Dermis blood vessel endothelial cell (primary cell): ENCODE data around the gene FBXO36. TPM values are rescaled to one million over a fixed set of nuclear protein-coding genes. Genes with fewer than 3 reads are reported as not detected.
"Not testable (repeated sequence)": the region's sequence is repeated elsewhere in the genome, so short reads cannot be mapped to it uniquely, and the experiment has no call there.

Experiments
- DNase-seq: peaks from one replicate; pipeline ENCODE4 v3.0.0; 2010
- total RNA-seq: library from RNA; depleted of rRNA; stranded (reverse); fragments of >200 nt; gene quantifications from 2 replicates; pipeline ENCODE4 v1.2.3, GENCODE V29; 2014

The FBXO36 gene
- total RNA-seq, 1 donor from 2014 or later = 1.0 TPM

GRCh38 chr2:229910832-229911412 is 11.4 kb upstream of the FBXO36 start:
- peak; percentile 55 for DNase-seq

- DNase-seq = no peak
These were observed 8.1 kb upstream of the FBXO36 start for GRCh38 chr2:229914171-229914570.

GRCh38 chr2:229917793-229918192 is 4.5 kb upstream of the FBXO36 start:
- no peak for DNase-seq

- DNase-seq = peak; percentile 56
These were observed 2.2 kb upstream of the FBXO36 start for GRCh38 chr2:229920011-229920641.

- DNase-seq = peak; percentile 37
These were observed 1.0 kb upstream of the FBXO36 start for GRCh38 chr2:229921101-229921891.

- DNase-seq = peak; percentile 97
These were observed 333 bp upstream of the FBXO36 start, which contains the start of gene TRIP12 for GRCh38 chr2:229921892-229922448. TSS of gene TRIP12 (minus strand) at chr2:229922009. CDS start at chr2:229880079, 41,930 bp downstream.

GRCh38 chr2:229924541-229924940 is 2.2 kb downstream of the FBXO36 start:
- not testable (repeated sequence) for DNase-seq

GRCh38 chr2:229925201-229925600 is 2.9 kb downstream of the FBXO36 start:
- DNase-seq = no peak

GRCh38 chr2:229927817-229928321 is 5.6 kb downstream of the FBXO36 start:
- DNase-seq = peak; percentile 32

- DNase-seq = no peak
These were observed 8.4 kb downstream of the FBXO36 start for GRCh38 chr2:229930656-229931055.

GRCh38 chr2:229931241-229931640 is 8.9 kb downstream of the FBXO36 start:
- no peak for DNase-seq

GRCh38 chr2:229937537-229937936 is 15.2 kb downstream of the FBXO36 start:
- DNase-seq = no peak

GRCh38 chr2:229942671-229943070 is 20.4 kb downstream of the FBXO36 start:
- DNase-seq = no peak

- DNase-seq = no peak
These were observed 20.9 kb downstream of the FBXO36 start for GRCh38 chr2:229943171-229943570.

GRCh38 chr2:229943770-229944449 is 21.6 kb downstream of the FBXO36 start:
- DNase-seq = peak; percentile 65

GRCh38 chr2:229945975-229946374 is 23.7 kb downstream of the FBXO36 start:
- no peak for DNase-seq

GRCh38 chr2:229947544-229947943 is 25.2 kb downstream of the FBXO36 start:
- DNase-seq = no peak

GRCh38 chr2:229952256-229952835 is 30.0 kb downstream of the FBXO36 start:
- DNase-seq = no peak

- no peak for DNase-seq
These were observed 33.4 kb downstream of the FBXO36 start for GRCh38 chr2:229955663-229956062.

GRCh38 chr2:229956491-229956890 is 34.2 kb downstream of the FBXO36 start:
- no peak for DNase-seq

- DNase-seq = peak; percentile 32
These were observed 41.3 kb downstream of the FBXO36 start for GRCh38 chr2:229963596-229963995.

- no peak for DNase-seq
These were observed 47.6 kb downstream of the FBXO36 start for GRCh38 chr2:229969921-229970320.
